Esophagus squamous epithelium (tissue), 4 donors: ENCODE data around the gene PNO1.

Experiments
- CTCF ChIP-seq, 6 experiments: fragments of 450-650 bp in 4 of 6; fragments of 200-600 bp in 2 of 6; sonication (generic) in 2 of 6; IDR thresholded peaks; one replicate each; pipeline ENCODE4 v1.5.1; 2016 to 2019; ENCODE audit warnings: antibody characterized with exemption in 6 of 6, mild to moderate bottlenecking in 4 of 6, moderate library complexity in 4 of 6
- POLR2A ChIP-seq, 4 donors: fragments of 450-650 bp; IDR thresholded peaks; one replicate each; pipeline ENCODE4 v1.6.1; 2017; ENCODE audit warnings: antibody characterized with exemption in 4 of 4, mild to moderate bottlenecking in 4 of 4, moderate library complexity in 3 of 4

- TF ChIP-seq CTCF (IDR thresholded peaks at IDR 0.05) (no peak), POLR2A (IDR thresholded peaks at IDR 0.05) (no peak)
Measured at GRCh38 chr2:68223419-68223818, 65.7 kb downstream of the PNO1 start.
